GM10266 (cell line): ENCODE measurements around the gene RTEL1.
A peak's percentile ranks its signal among the peaks of the same experiment; 100 is the strongest.
"Not testable (repeated sequence)": the region's sequence is repeated elsewhere in the genome, so short reads cannot be mapped to it uniquely, and the experiment has no call there.

Experiments
- DNase-seq: peaks from one replicate; pipeline ENCODE4 v3.0.0; 2012; ENCODE audit errors: extremely low spot score
- CTCF ChIP-seq: IDR thresholded peaks from 2 replicates; pipeline ENCODE4 v1.5.1; 2012; ENCODE audit warnings: mild to moderate bottlenecking, low read depth; ENCODE audit not compliant: control insufficient read depth, insufficient read depth; ENCODE audit errors: missing control alignments

RTEL1 gene

GRCh38 chr20:63648895-63649589 is 9.1 kb upstream of the RTEL1 start:
- DNase-seq, result no peak

DNA sequence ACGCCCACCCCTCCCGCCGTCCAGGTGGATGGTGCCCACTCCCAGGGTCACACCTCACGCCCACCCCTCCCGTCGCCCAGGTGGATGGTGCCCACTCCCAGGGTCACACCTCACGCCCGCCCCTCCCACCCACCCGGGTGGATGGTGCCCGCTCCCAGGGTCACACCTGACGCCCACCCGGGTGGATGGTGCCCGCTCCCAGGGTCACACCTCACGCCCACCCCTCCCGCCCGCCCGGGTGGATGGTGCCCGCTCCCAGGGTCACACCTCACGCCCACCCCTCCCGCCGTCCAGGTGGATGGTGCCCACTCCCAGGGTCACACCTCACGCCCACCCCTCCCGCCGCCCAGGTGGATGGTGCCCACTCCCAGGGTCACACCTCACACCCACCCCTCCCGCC is 7.6 kb upstream of the RTEL1 start:
- DNase-seq, result not testable (repeated sequence)

More at GRCh38 chr20:63648895-63649589, 9.1 kb upstream of the RTEL1 start:
- TF ChIP-seq CTCF, result no peak

DNA sequence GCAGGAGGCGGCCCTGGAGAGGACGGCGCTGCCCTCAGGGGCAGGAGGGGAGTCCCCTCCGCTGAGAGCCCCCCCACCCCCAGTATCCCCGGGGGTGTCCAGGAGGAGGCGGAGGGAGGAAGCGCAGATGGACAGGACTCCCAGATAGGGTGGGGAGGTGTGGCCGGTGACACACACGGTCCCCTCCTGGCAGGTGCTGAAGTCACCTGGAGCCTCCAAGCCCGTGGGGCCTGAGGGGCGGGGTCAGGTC is 6.2 kb upstream of the RTEL1 start:
- no peak for DNase-seq

GRCh38 chr20:63652192-63652980 is 5.7 kb upstream of the RTEL1 start:
- no peak for TF ChIP-seq CTCF

More for the DNA sequence above, 6.2 kb upstream of the RTEL1 start:
- no peak for TF ChIP-seq CTCF

DNA sequence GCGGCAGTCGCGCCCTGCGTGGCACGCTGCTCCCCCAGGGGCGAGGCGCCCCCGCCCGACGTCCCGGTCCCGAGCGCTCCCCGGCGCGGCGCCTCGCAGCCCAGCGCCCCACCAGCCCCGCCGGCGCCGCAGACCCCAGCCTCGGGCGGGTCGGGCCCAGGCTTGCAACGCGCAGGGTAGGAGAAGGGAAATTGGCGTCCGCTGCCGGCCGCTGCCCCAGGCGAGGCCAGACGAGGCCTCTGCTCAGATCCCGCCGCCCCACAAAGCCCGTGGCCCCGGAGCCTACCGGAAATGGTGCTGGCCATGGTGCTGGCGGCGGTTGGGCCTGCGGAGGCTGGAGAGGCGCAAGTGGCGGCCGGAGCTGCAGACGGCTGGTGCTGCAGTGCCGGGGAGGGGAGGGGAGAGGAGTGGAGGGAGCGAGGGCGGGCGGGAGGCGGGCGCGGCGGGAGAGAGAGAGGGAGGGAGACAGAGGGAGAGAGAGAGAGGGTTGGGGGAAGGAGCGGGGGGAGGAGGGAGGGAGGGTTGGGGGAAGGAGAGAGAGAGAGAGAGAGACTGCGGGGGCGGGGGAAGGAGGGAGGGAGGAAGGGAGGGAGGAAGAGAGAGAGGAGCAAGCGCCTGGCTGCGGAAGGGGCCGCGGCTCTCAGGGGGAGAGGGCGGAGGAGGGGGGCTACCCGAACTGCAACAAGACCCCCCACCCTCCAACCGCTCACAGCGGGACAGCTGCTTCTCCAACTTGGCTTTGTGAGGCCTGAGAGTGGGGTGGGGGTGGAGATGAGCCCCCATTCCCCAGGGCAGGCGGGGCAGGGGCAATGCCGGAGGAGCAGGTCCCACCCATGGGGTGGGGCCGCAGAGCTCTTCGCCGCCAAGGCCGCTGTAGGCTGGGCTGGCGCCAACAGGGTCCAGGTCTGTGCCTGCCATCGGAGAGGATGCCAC is 4.8 kb upstream of the RTEL1 start, which contains the start of gene STMN3:
Gene STMN3 (minus strand): TSS at position 384 of the 933 bp plus-strand sequence. CDS start 79 bp downstream, at position 305.
- peak; percentile 88 for DNase-seq
- TF ChIP-seq CTCF, result no peak

More at GRCh38 chr20:63652192-63652980, 5.7 kb upstream of the RTEL1 start:
- DNase-seq, result no peak

GRCh38 chr20:63653974-63654668 is 4.0 kb upstream of the RTEL1 start:
- DNase-seq, result no peak
- TF ChIP-seq CTCF, result no peak

DNA sequence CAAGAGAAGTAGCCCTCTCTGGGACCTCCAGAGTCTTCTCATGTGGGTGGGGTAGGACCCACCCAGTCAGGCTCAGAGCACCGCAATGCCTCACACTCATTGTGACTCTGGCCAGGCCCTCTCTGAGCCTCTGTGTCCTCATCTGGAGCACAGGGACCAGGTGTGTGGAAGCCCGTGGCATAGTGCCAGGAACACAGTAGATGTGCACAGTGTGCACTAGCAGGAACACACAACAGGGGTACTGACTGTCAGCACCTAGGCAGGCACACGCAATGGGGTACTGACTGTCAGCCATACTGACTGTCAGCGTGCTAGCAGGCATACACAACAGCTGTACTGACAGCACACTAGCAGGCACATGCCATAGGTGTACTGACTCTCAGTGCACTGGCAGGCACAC is 2.9 kb upstream of the RTEL1 start:
- DNase-seq, result no peak

More for the DNA sequence above, 2.9 kb upstream of the RTEL1 start:
- TF ChIP-seq CTCF, result no peak
